ENCODE data around the gene NPAS3.

GRCh38 chr14:33762161-33762851, 823.6 kb downstream of the NPAS3 start:
- no peak for TF ChIP-seq CTCF (conservative IDR thresholded peaks at IDR 0.05; ENCODE audit: low read length)
- TF ChIP-seq EZH2phosphoT487 (IDR thresholded peaks at IDR 0.05; ENCODE audit: borderline replicate concordance, low read depth, low read length): no peak
